ENCODE data around the gene C1QBP. TPM values are rescaled to one million over a fixed set of nuclear protein-coding genes. Genes with fewer than 3 reads are reported as not detected.

The C1QBP gene
- total and polyA plus RNA-seq, 2 donors from 2014 or later = 91.5 to 181 TPM

- no peak for FAIRE-seq
- peak overlapping the region; percentile 93 to 96 for H3K27ac ChIP-seq (ENCODE audit: low read depth in 2 of 2, low read length in 2 of 2)
- intact Hi-C loops (cut with DNase I) = no loop called here
- H3K36me3 ChIP-seq (ENCODE audit: control insufficient read depth in 2 of 3, insufficient read depth in 3 of 3, low read length in 3 of 3) = peaks cover 7 to 22% (median 8%) of the 10 kb centered on the region in 3 donors
- H3K27me3 ChIP-seq (ENCODE audit: control insufficient read depth, insufficient read depth, low read length) = no peaks in the 10 kb centered on the region
- DNase-seq = peak; percentile 64 to 87 (median 78)
- H3K9ac ChIP-seq (ENCODE audit: low read length in 3 of 3) = peak overlapping the region; percentile 74 to 97 (median 83)
- H3K9me3 ChIP-seq (ENCODE audit: control insufficient read depth in 2 of 3, insufficient read depth in 1 of 3, low read length in 3 of 3) = no peaks in the 10 kb centered on the region
- TF ChIP-seq CTCF (IDR thresholded peaks at IDR 0.05; ENCODE audit: borderline replicate concordance, extremely low read depth, insufficient read depth) = no peak
- peaks cover 2 to 14% (median 8%) of the 10 kb centered on the region in 3 donors for H3K4me1 ChIP-seq (ENCODE audit: control insufficient read depth in 2 of 3, insufficient read depth in 2 of 3, low read depth in 1 of 3, low read length in 3 of 3)
- peak overlapping the region; percentile 80 to 99 (median 86) for H3K4me3 ChIP-seq (ENCODE audit: low read length in 3 of 3)
Measured at GRCh38 chr17:5418858-5419355, 20.0 kb downstream of the C1QBP start.

GRCh38 chr17:5416901-5417300 is 22.1 kb downstream of the C1QBP start:
- intact Hi-C loops (cut with DNase I) = no loop called here
- H3K27me3 ChIP-seq (ENCODE audit: control insufficient read depth, insufficient read depth, low read length) = no peaks in the 10 kb centered on the region
- H3K4me1 ChIP-seq (ENCODE audit: control insufficient read depth in 2 of 3, insufficient read depth in 2 of 3, low read depth in 1 of 3, low read length in 3 of 3) = peaks cover 2 to 14% (median 8%) of the 10 kb centered on the region in 3 donors
- H3K27ac ChIP-seq (ENCODE audit: low read depth in 2 of 2, low read length in 2 of 2) = no peak overlapping the region
- no peak overlapping the region for H3K4me3 ChIP-seq (ENCODE audit: low read length in 3 of 3)
- FAIRE-seq (no peak), DNase-seq (no peak)
- peak overlapping the region in 1 of 3 donors; percentile 28 for H3K9ac ChIP-seq (ENCODE audit: low read length in 3 of 3)
- TF ChIP-seq CTCF (IDR thresholded peaks at IDR 0.05; ENCODE audit: borderline replicate concordance, extremely low read depth, insufficient read depth) = no peak
- H3K9me3 ChIP-seq (ENCODE audit: control insufficient read depth in 2 of 3, insufficient read depth in 1 of 3, low read length in 3 of 3) = no peaks in the 10 kb centered on the region
- peaks cover 6 to 21% (median 20%) of the 10 kb centered on the region in 3 donors for H3K36me3 ChIP-seq (ENCODE audit: control insufficient read depth in 2 of 3, insufficient read depth in 3 of 3, low read length in 3 of 3)

DNA sequence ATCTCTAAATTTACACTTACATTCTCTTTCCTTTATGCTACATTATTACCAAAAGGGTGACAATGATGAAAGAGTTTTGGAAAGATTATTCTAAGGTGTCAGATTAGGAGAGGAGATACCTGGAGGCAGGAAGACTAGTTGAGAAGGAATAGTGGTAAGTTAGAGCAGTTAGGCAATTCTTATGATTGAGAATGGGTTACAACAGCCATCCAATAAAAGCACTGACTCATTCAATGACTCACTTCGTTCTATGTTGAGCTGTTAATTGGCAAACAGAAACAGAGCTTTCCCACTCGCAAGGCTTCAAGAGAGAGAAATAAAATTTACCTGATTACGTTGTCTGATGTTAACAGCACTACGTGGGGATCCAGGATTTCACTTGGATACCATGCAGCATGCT is 25.3 kb downstream of the C1QBP start:
- TF ChIP-seq CTCF (IDR thresholded peaks at IDR 0.05; ENCODE audit: borderline replicate concordance, extremely low read depth, insufficient read depth) = no peak
- Histone ChIP-seq H3K9ac (ENCODE audit: low read length in 3 of 3) (no peak overlapping the region), H3K27me3 (ENCODE audit: control insufficient read depth, insufficient read depth, low read length) (no peaks in the 10 kb centered on the region), H3K36me3 (ENCODE audit: control insufficient read depth in 2 of 3, insufficient read depth in 3 of 3, low read length in 3 of 3) (peaks cover 6 to 34% (median 31%) of the 10 kb centered on the region in 3 donors), H3K27ac (ENCODE audit: low read depth in 2 of 2, low read length in 2 of 2) (no peak overlapping the region), H3K4me1 (ENCODE audit: control insufficient read depth in 2 of 3, insufficient read depth in 2 of 3, low read depth in 1 of 3, low read length in 3 of 3) (peaks cover 0 to 3% (median 0%) of the 10 kb centered on the region in 3 donors), H3K4me3 (ENCODE audit: low read length in 3 of 3) (no peak overlapping the region), H3K9me3 (ENCODE audit: control insufficient read depth in 2 of 3, insufficient read depth in 1 of 3, low read length in 3 of 3) (no peaks in the 10 kb centered on the region)
- FAIRE-seq = no peak
- intact Hi-C loops (cut with DNase I) = no loop called here
- DNase-seq = no peak

Measured in kidney (tissue), 14 donors.